ENCODE measurements around the gene XCL2.

XCL2 gene

GRCh38 chr1:168491527-168492164 is 52.2 kb downstream of the XCL2 start:
- TF ChIP-seq MAX (IDR thresholded peaks at IDR 0.05; ENCODE audit: low read depth, low read length) (no peak), CTCF (IDR thresholded peaks at IDR 0.05; ENCODE audit: low read depth, low read length) (no peak), POLR2A (IDR thresholded peaks at IDR 0.05; ENCODE audit: extremely low read depth, insufficient read length) (no peak), MYC (IDR thresholded peaks at IDR 0.05; ENCODE audit: low read depth, low read length) (no peak)

More at GRCh38 chr1:168491527-168492164, 52.2 kb downstream of the XCL2 start:
- no peak for DNase-seq (ENCODE audit: low read depth)
- H3K4me3 ChIP-seq (ENCODE audit: low read depth, low read length) = no peak overlapping the region

Measured in NB4 (cell line).